ENCODE data around the gene HDAC2. TPM values are rescaled to one million over a fixed set of nuclear protein-coding genes. Genes with fewer than 3 reads are reported as not detected.

The HDAC2 gene
- total and polyA plus RNA-seq, 2 of the 13 experiments (the other 11 are each of a cell fraction or from before 2014, with no cell fraction given): 99.6 to 114 TPM

- no peak for TF ChIP-seq HNF1A (IDR thresholded peaks at IDR 0.05; ENCODE audit: low read depth)
- TF ChIP-seq HNF1A (CRISPR knock-in tag; IDR thresholded peaks at IDR 0.05; ENCODE audit: borderline replicate concordance): no peak
- no peak for TF ChIP-seq HOXA3 (CRISPR knock-in tag; IDR thresholded peaks at IDR 0.05)
- TF ChIP-seq THRA (CRISPR knock-in tag; IDR thresholded peaks at IDR 0.05; ENCODE audit: borderline replicate concordance): no peak
- no peak for TF ChIP-seq ZNF253 (CRISPR knock-in tag; IDR thresholded peaks at IDR 0.05; ENCODE audit: borderline replicate concordance)
- TF ChIP-seq ZNF597 (CRISPR knock-in tag; IDR thresholded peaks at IDR 0.05): no peak
- no peak for TF ChIP-seq ZNF280D (CRISPR knock-in tag; IDR thresholded peaks at IDR 0.05)
- no peak for TF ChIP-seq ZNF546 (CRISPR knock-in tag; conservative IDR thresholded peaks at IDR 0.05)
Observed at GRCh38 chr6:113968472-113968871, 2.5 kb downstream of the HDAC2 start (continued).
